SK-N-SH treated with all-trans-retinoic acid at 6 μM for 48 hours (cell line): ENCODE results near the gene UBAP2.

Experiments used
- ATAC-seq: fragments of 200-7000 bp; cut with Tn5 transposase; 3 replicates; pipeline ENCODE4 v1.9.1; 2020; ENCODE audit warnings: mild to moderate bottlenecking, moderate library complexity
- ARNTL ChIP-seq: fragments of 450-650 bp; formaldehyde crosslinking; IDR thresholded peaks from 2 replicates; pipeline ENCODE4 v1.5.0; 2020; ENCODE audit warnings: low read depth, mild to moderate bottlenecking, moderate library complexity, borderline replicate concordance
- BACH2 ChIP-seq: fragments of 250-450 bp; sonication (Bioruptor Pico); IDR thresholded peaks from 2 replicates; pipeline ENCODE4 v1.9.0; 2021; ENCODE audit warnings: mild to moderate bottlenecking, borderline replicate concordance
- CREB5 ChIP-seq: fragments of 250-450 bp; sonication (Bioruptor Pico); IDR thresholded peaks from 2 replicates; pipeline ENCODE4 v1.5.1; 2020; ENCODE audit warnings: low read depth, mild to moderate bottlenecking, moderate library complexity
- CSDC2 ChIP-seq: fragments of 250-450 bp; sonication (Bioruptor Pico); IDR thresholded peaks from 2 replicates; pipeline ENCODE4 v1.5.0; 2020; ENCODE audit warnings: mild to moderate bottlenecking, moderate library complexity
- CSRNP3 ChIP-seq: fragments of 250-450 bp; sonication (Bioruptor Pico); IDR thresholded peaks from 2 replicates; pipeline ENCODE4 v1.5.1; 2021; ENCODE audit warnings: mild to moderate bottlenecking, moderate library complexity
- ESRRG ChIP-seq: fragments of 250-450 bp; sonication (Bioruptor Pico); IDR thresholded peaks from 2 replicates; pipeline ENCODE4 v1.6.1; 2021; ENCODE audit warnings: mild to moderate bottlenecking
- GLIS3 ChIP-seq: fragments of 250-450 bp; sonication (Bioruptor Pico); IDR thresholded peaks from 2 replicates; pipeline ENCODE4 v1.5.0; 2020; ENCODE audit warnings: mild to moderate bottlenecking, moderate library complexity
- ISL1 ChIP-seq: fragments of 250-450 bp; sonication (Bioruptor Pico); IDR thresholded peaks from 2 replicates; pipeline ENCODE4 v2.1.2; 2022; ENCODE audit warnings: mild to moderate bottlenecking, moderate library complexity
- OSR1 ChIP-seq: fragments of 250-450 bp; sonication (Bioruptor Pico); IDR thresholded peaks from 2 replicates; pipeline ENCODE4 v1.8.0; 2022; ENCODE audit warnings: moderate library complexity, mild to moderate bottlenecking, inconsistent platforms
- PATZ1 ChIP-seq: fragments of 250-450 bp; sonication (Bioruptor Pico); IDR thresholded peaks from 2 replicates; pipeline ENCODE4 v1.8.0; 2020; ENCODE audit warnings: mild to moderate bottlenecking, moderate library complexity, borderline replicate concordance
- POU6F1 ChIP-seq: fragments of 250-450 bp; sonication (Bioruptor Pico); IDR thresholded peaks from 2 replicates; pipeline ENCODE4 v1.8.0; 2021; ENCODE audit warnings: low read depth, mild to moderate bottlenecking, moderate library complexity, borderline replicate concordance
- PPARA ChIP-seq: fragments of 250-450 bp; sonication (Bioruptor Pico); IDR thresholded peaks from 2 replicates; pipeline ENCODE4 v1.5.0; 2020; ENCODE audit warnings: mild to moderate bottlenecking, borderline replicate concordance
- SNAI2 ChIP-seq: fragments of 250-450 bp; sonication (Bioruptor Pico); IDR thresholded peaks from 2 replicates; pipeline ENCODE4 v1.5.0; 2020; ENCODE audit warnings: mild to moderate bottlenecking, moderate library complexity
- TSHZ2 ChIP-seq: fragments of 250-450 bp; sonication (Bioruptor Pico); IDR thresholded peaks from 2 replicates; pipeline ENCODE4 v1.5.0; 2020; ENCODE audit warnings: mild to moderate bottlenecking, moderate library complexity
- ZC3H10 ChIP-seq: fragments of 250-450 bp; sonication (Bioruptor Pico); IDR thresholded peaks from 2 replicates; pipeline ENCODE4 v1.5.1; 2021; ENCODE audit warnings: mild to moderate bottlenecking, moderate library complexity
- ZFP3 ChIP-seq: fragments of 250-450 bp; sonication (Bioruptor Pico); IDR thresholded peaks from 2 replicates; pipeline ENCODE4 v1.5.0; 2020; ENCODE audit warnings: mild to moderate bottlenecking, moderate library complexity
- ZNF565 ChIP-seq: fragments of 450-650 bp; formaldehyde crosslinking; conservative IDR thresholded peaks from 2 replicates; pipeline ENCODE4 v1.5.0; 2020; ENCODE audit warnings: low read depth, mild to moderate bottlenecking, moderate library complexity
- ZNF70 ChIP-seq: fragments of 450-650 bp; formaldehyde crosslinking; IDR thresholded peaks from 2 replicates; pipeline ENCODE4 v1.5.0; 2020; ENCODE audit warnings: mild to moderate bottlenecking, moderate library complexity
- ZNF8 ChIP-seq: fragments of 450-650 bp; formaldehyde crosslinking; IDR thresholded peaks from 2 replicates; pipeline ENCODE4 v1.5.0; 2020; ENCODE audit warnings: mild to moderate bottlenecking, moderate library complexity

The UBAP2 gene

GRCh38 chr9:33923079-33923478, 125.6 kb downstream of the UBAP2 start:
- no peak for TF ChIP-seq ESRRG (CRISPR knock-in tag)
- no peak for ATAC-seq

GRCh38 chr9:33921967-33922895, 126.5 kb downstream of the UBAP2 start:
- peak; percentile 61 for ATAC-seq
- TF ChIP-seq PPARA (CRISPR knock-in tag): no peak
- TF ChIP-seq CSRNP3 (CRISPR knock-in tag): no peak
- no peak for TF ChIP-seq OSR1 (CRISPR knock-in tag)
- no peak for TF ChIP-seq ZC3H10 (CRISPR knock-in tag)
- TF ChIP-seq TSHZ2: no peak
- no peak for TF ChIP-seq CSDC2
- TF ChIP-seq ISL1 (CRISPR knock-in tag): no peak
- TF ChIP-seq ZNF8: no peak
- no peak for TF ChIP-seq ARNTL (CRISPR knock-in tag)
- no peak for TF ChIP-seq GLIS3 (CRISPR knock-in tag)

GRCh38 chr9:33919276-33919897, 129.3 kb downstream of the UBAP2 start:
- ATAC-seq: no peak
- no peak for TF ChIP-seq PPARA (CRISPR knock-in tag)
- TF ChIP-seq ZNF8: no peak
- TF ChIP-seq CREB5 (CRISPR knock-in tag): no peak
- TF ChIP-seq TSHZ2: no peak
- no peak for TF ChIP-seq SNAI2 (CRISPR knock-in tag)
- TF ChIP-seq CSDC2: no peak

GRCh38 chr9:33917036-33917435, 131.7 kb downstream of the UBAP2 start:
- ATAC-seq: no peak
- no peak for TF ChIP-seq ZNF8
- no peak for TF ChIP-seq ZNF565 (CRISPR knock-in tag)

- ATAC-seq: no peak
- TF ChIP-seq SNAI2 (CRISPR knock-in tag): no peak
- TF ChIP-seq ZFP3 (CRISPR knock-in tag): no peak
- no peak for TF ChIP-seq ZC3H10 (CRISPR knock-in tag)
- no peak for TF ChIP-seq BACH2 (CRISPR knock-in tag)
- TF ChIP-seq ZNF8: no peak
- no peak for TF ChIP-seq PATZ1 (CRISPR knock-in tag)
- no peak for TF ChIP-seq ZNF70 (CRISPR knock-in tag)
- no peak for TF ChIP-seq POU6F1 (CRISPR knock-in tag)
These were observed 133.6 kb downstream of the UBAP2 start for GRCh38 chr9:33914887-33915628.
